Endodermal cell (in vitro differentiated cells): Measurements from ENCODE around the gene LCA5L. TPM values are rescaled to one million over a fixed set of nuclear protein-coding genes. Genes with fewer than 3 reads are reported as not detected.
"Not testable (repeated sequence)": the region's sequence is repeated elsewhere in the genome, so short reads cannot be mapped to it uniquely, and the experiment has no call there.

Experiments
- DNase-seq: peaks from one replicate; pipeline ENCODE4 v3.0.0-alpha.2; 2017
- H3K27ac ChIP-seq: 2 replicates; pipeline ENCODE4 v1.5.1; 2013; ENCODE audit warnings: mild to moderate bottlenecking, low read depth, low read length, moderate library complexity
- H3K27me3 ChIP-seq: 2 replicates; pipeline ENCODE4 v1.6.1; 2013; ENCODE audit warnings: mild to moderate bottlenecking, low read length, moderate library complexity; ENCODE audit not compliant: insufficient read depth, control insufficient read depth, poor library complexity, severe bottlenecking
- H3K36me3 ChIP-seq: 2 replicates; pipeline ENCODE4 v1.7.0; 2013; ENCODE audit warnings: mild to moderate bottlenecking, low read length, moderate library complexity; ENCODE audit not compliant: control insufficient read depth, insufficient read depth
- H3K4me1 ChIP-seq: one replicate; pipeline ENCODE4 v1.7.0; 2013; ENCODE audit warnings: low read length; ENCODE audit not compliant: control insufficient read depth, insufficient read depth
- H3K4me3 ChIP-seq: 2 replicates; pipeline ENCODE4 v1.5.1; 2013; ENCODE audit warnings: mild to moderate bottlenecking, low read length, moderate library complexity
- H3K9ac ChIP-seq: 2 replicates; pipeline ENCODE4 v1.6.1; 2013; ENCODE audit warnings: mild to moderate bottlenecking, low read length, moderate library complexity; ENCODE audit not compliant: poor library complexity, severe bottlenecking; ENCODE audit errors: extremely low read depth
- H3K9me3 ChIP-seq: 2 replicates; pipeline ENCODE4 v1.6.1; 2013; ENCODE audit warnings: mild to moderate bottlenecking, low read length, moderate library complexity; ENCODE audit not compliant: control insufficient read depth
- H3K27ac Mint-ChIP-seq: 2 replicates; pipeline ENCODE4 v1.8.0; 2020; ENCODE audit warnings: mixed read lengths
- H3K27me3 Mint-ChIP-seq: 2 replicates; pipeline ENCODE4 v1.8.0; 2021; ENCODE audit warnings: mild to moderate bottlenecking, mixed read lengths; ENCODE audit not compliant: insufficient read depth
- H3K36me3 Mint-ChIP-seq: 2 replicates; pipeline ENCODE4 v1.8.0; 2020; ENCODE audit warnings: low read depth, mixed read lengths
- H3K4me1 Mint-ChIP-seq: 2 replicates; pipeline ENCODE4 v1.8.0; 2020; ENCODE audit warnings: mixed read lengths
- H3K4me3 Mint-ChIP-seq: 2 replicates; pipeline ENCODE4 v1.8.0; 2020; ENCODE audit warnings: mild to moderate bottlenecking, moderate library complexity, mixed read lengths
- H3K9me3 Mint-ChIP-seq: 2 replicates; pipeline ENCODE4 v1.8.0; 2020; ENCODE audit warnings: mild to moderate bottlenecking, mixed read lengths
- WGBS, 2 experiments: methylation state at CpG; one replicate each; pipeline versions ENCODE4 v1.1.5 to v1.1.7; 2013; ENCODE audit warnings: missing lambda C conversion rate in 2 of 2, mixed read lengths in 1 of 2; ENCODE audit not compliant: insufficient coverage in 1 of 2, insufficient read length in 1 of 2; 5-methylcytosine and 5-hydroxymethylcytosine counted together
- total RNA-seq, 2 donors: library from RNA; stranded (reverse); fragmentation: NEBNext Ultra II Directional in 1 of 2; extraction: Animal tissue kit (Norgen Biotek cat#: 25700) in 1 of 2; gene quantifications; 2 replicates in 1 of 2; 3 replicates in 1 of 2; pipeline ENCODE4 v1.2.1, GENCODE V29; 2021
- TF ChIP-seq, protein P1 (sequence below): fragments of 200-600 bp; sonication (generic); conservative IDR thresholded peaks from 2 replicates; pipeline ENCODE4 v1.5.0; 2021; ENCODE audit warnings: antibody characterized with exemption, mild to moderate bottlenecking

The LCA5L gene
- total RNA-seq, 2 donors from 2014 or later, result 2.4 to 3.6 TPM

DNA sequence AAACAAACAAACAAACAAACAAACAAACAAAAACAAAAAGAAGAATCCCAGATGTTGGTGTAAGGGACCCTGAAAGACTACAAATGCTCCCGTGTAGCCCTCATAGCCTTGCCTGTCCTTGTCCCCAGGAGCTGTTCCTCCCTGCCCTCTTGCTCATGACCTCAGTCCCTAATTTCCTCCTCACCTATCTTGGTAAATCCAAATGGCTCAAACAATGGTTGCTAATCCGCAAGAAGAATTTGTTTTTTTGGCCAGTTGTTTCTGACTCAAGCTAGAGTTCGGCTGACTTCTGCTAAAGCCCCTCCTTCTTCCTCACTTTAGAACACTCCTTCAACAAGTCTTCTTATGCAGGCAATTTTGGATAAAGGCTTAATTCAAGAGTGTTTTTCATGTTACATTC lies 15.6 kb downstream of the LCA5L start:
- peak; percentile 61 for DNase-seq
- H3K27me3 Mint-ChIP-seq, result no peaks in the 10 kb centered on the region
- WGBS, 2 experiments, result 66 to 75% methylated on average over 2 to 3 of the region's 3 CpGs
- H3K36me3 Mint-ChIP-seq, result peaks cover 7% of the 10 kb centered on the region
- Histone ChIP-seq H3K27me3 (no peaks in the 10 kb centered on the region), H3K9ac (peak overlapping the region; percentile 71), H3K27ac (peak overlapping the region; percentile 36), H3K4me1 (peaks cover 4% of the 10 kb centered on the region), H3K9me3 (peaks cover 6% of the 10 kb centered on the region), H3K36me3 (peaks cover 15% of the 10 kb centered on the region), H3K4me3 (peak overlapping the region; percentile 39)
- H3K4me1 Mint-ChIP-seq, result peaks cover 36% of the 10 kb centered on the region
- H3K9me3 Mint-ChIP-seq, result peaks cover 5% of the 10 kb centered on the region
- TF ChIP-seq, protein P1, sequence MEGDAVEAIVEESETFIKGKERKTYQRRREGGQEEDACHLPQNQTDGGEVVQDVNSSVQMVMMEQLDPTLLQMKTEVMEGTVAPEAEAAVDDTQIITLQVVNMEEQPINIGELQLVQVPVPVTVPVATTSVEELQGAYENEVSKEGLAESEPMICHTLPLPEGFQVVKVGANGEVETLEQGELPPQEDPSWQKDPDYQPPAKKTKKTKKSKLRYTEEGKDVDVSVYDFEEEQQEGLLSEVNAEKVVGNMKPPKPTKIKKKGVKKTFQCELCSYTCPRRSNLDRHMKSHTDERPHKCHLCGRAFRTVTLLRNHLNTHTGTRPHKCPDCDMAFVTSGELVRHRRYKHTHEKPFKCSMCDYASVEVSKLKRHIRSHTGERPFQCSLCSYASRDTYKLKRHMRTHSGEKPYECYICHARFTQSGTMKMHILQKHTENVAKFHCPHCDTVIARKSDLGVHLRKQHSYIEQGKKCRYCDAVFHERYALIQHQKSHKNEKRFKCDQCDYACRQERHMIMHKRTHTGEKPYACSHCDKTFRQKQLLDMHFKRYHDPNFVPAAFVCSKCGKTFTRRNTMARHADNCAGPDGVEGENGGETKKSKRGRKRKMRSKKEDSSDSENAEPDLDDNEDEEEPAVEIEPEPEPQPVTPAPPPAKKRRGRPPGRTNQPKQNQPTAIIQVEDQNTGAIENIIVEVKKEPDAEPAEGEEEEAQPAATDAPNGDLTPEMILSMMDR, result no peak
- peak overlapping the region; percentile 37 for H3K4me3 Mint-ChIP-seq
- H3K27ac Mint-ChIP-seq, result peak overlapping the region; percentile 99

GRCh38 chr21:39429445-39429844 lies 16.1 kb downstream of the LCA5L start:
- DNase-seq, result no peak
- Mint-ChIP-seq H3K27ac (peak overlapping the region; percentile 99), H3K9me3 (peaks cover 5% of the 10 kb centered on the region), H3K36me3 (peaks cover 7% of the 10 kb centered on the region), H3K27me3 (no peaks in the 10 kb centered on the region), H3K4me1 (peaks cover 38% of the 10 kb centered on the region), H3K4me3 (no peak overlapping the region)
- peaks cover 10% of the 10 kb centered on the region for H3K36me3 ChIP-seq
- H3K9ac ChIP-seq, result peak overlapping the region; percentile 71
- H3K4me3 ChIP-seq, result peak overlapping the region; percentile 29
- WGBS, 2 experiments, result 22 to 74% methylated on average over 1 to 2 of the region's 2 CpGs
- peaks cover 4% of the 10 kb centered on the region for H3K4me1 ChIP-seq
- TF ChIP-seq, protein P1, result no peak
- H3K27me3 ChIP-seq, result no peaks in the 10 kb centered on the region
- H3K9me3 ChIP-seq, result peaks cover 6% of the 10 kb centered on the region
- H3K27ac ChIP-seq, result no peak overlapping the region

DNA sequence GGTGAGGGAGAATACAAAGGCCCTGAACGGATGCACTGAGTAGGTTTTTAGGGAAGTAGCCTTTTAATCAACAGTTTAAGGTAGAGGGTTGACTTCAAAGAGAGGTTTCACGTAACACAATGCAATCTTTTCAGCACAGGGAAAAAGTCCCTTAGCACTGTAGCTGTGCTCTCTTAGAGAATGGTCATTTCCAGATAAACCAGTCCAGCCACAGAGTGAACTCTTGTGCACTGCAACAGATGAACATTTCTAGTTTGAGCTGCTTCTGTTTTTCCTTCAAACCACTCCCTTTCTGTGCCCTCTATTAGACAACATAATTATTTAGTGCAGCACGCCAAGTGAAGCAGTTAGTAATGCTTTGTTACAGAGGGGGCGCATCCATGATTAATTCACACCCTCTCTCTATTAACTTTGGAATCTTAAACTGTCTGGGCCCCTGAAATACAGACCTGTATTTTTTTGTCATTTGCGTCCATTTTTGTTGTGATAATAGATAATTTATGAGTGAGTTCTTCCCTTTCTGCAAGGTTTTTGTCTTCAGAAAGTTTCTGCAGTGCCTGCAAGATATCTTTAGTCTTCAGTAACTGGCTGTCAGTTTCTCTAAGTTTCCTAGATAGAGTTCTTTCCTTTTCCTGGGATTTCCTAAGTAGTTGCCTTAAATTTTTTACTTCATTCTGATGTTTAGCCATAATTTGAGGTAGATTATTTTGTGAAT lies 22.9 kb downstream of the LCA5L start:
- Histone ChIP-seq H3K9me3 (peaks cover 3% of the 10 kb centered on the region), H3K27me3 (no peaks in the 10 kb centered on the region), H3K36me3 (no peaks in the 10 kb centered on the region), H3K4me1 (peaks cover 15% of the 10 kb centered on the region), H3K4me3 (no peak overlapping the region), H3K27ac (no peak overlapping the region), H3K9ac (no peak overlapping the region)
- peaks cover 16% of the 10 kb centered on the region for H3K36me3 Mint-ChIP-seq
- H3K27ac Mint-ChIP-seq, result no peak overlapping the region
- no peak for DNase-seq
- no peaks in the 10 kb centered on the region for H3K27me3 Mint-ChIP-seq
- H3K4me1 Mint-ChIP-seq, result peaks cover 19% of the 10 kb centered on the region
- no peak overlapping the region for H3K4me3 Mint-ChIP-seq
- WGBS, 2 experiments, result 73 to 90% methylated on average over 3 to 5 of the region's 5 CpGs
- TF ChIP-seq, protein P1, result no peak
- H3K9me3 Mint-ChIP-seq, result peaks cover 13% of the 10 kb centered on the region

DNA sequence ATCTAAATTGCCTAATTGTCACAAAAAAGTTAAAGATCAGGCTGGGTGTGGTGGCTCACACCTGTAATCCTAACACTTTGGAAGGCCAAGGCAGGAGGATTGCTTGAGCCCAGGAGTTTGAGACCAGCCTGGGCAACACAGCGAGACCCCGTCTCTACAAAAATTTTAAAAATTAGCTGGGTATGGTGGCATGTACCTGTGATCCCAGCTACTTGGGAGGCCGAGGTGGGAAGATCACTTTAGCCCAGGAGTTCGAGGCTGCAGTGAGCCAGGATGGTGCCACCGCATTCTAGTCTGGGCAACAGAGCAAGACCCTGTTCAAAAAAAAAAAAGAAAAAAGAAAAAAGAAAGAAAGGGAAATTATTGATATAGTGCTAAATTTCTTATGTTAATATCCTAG lies 26.4 kb downstream of the LCA5L start:
- not testable (repeated sequence) for H3K27me3 Mint-ChIP-seq, H3K9ac ChIP-seq, H3K9me3 ChIP-seq, H3K27me3 ChIP-seq, H3K36me3 ChIP-seq, DNase-seq, H3K4me3 Mint-ChIP-seq, H3K27ac Mint-ChIP-seq, H3K4me3 ChIP-seq, H3K27ac ChIP-seq
- peaks cover 15% of the 10 kb centered on the region for H3K4me1 ChIP-seq
- Mint-ChIP-seq H3K36me3 (peaks cover 13% of the 10 kb centered on the region), H3K9me3 (peaks cover 16% of the 10 kb centered on the region), H3K4me1 (peaks cover 11% of the 10 kb centered on the region)
- 93 to 97% methylated on average over 4 to 5 of the region's 5 CpGs for WGBS, 2 experiments
